Testis (tissue), 3 donors: ENCODE data around the gene RNU6-1. TPM values are rescaled to one million over a fixed set of nuclear protein-coding genes. Genes with fewer than 3 reads are reported as not detected.

Experiments
- DNase-seq: peaks from one replicate; pipeline ENCODE4 v3.0.0-alpha.2; 2019
- H3K27ac ChIP-seq, 2 donors: fragments of 200-600 bp; sonication (generic); one replicate each; pipeline ENCODE4 v1.5.1; 2019
- H3K27me3 ChIP-seq: fragments of 200-600 bp; sonication (generic); one replicate; pipeline ENCODE4 v1.5.1; 2019
- H3K36me3 ChIP-seq: fragments of 200-600 bp; sonication (generic); one replicate; pipeline ENCODE4 v1.5.1; 2017; ENCODE audit warnings: low read depth; ENCODE audit errors: missing control alignments
- H3K4me1 ChIP-seq: fragments of 200-600 bp; sonication (generic); one replicate; pipeline ENCODE4 v1.5.1; 2019
- H3K4me3 ChIP-seq, 2 donors: fragments of 200-600 bp; sonication (generic); one replicate each; pipeline ENCODE4 v1.5.1; 2017 to 2019
- H3K9me3 ChIP-seq: fragments of 200-600 bp; sonication (generic); one replicate; pipeline ENCODE4 v1.5.1; 2017
- CTCF ChIP-seq, 3 experiments: fragments of 450-650 bp in 2 of 3; fragments of 200-600 bp in 1 of 3; sonication (generic) in 1 of 3; IDR thresholded peaks; one replicate each; pipeline ENCODE4 v1.5.1; 2016 to 2019; ENCODE audit warnings: antibody characterized with exemption in 3 of 3, mild to moderate bottlenecking in 2 of 3, moderate library complexity in 1 of 3
- POLR2A ChIP-seq: fragments of 450-650 bp; IDR thresholded peaks from one replicate; pipeline ENCODE4 v1.6.1; 2017; ENCODE audit warnings: antibody characterized with exemption, mild to moderate bottlenecking, moderate library complexity
- WGBS, 2 donors: methylation state at CpG; one replicate each; pipeline ENCODE4 v1.1.5; 2018; 5-methylcytosine and 5-hydroxymethylcytosine counted together
- intact Hi-C: fragments of 100-400 bp; cut with DNase I; formaldehyde crosslinking; loops from one replicate; pipeline ENCODE4 v1.15.1; 2023; ENCODE audit warnings: low total_unique reads
- polyA plus RNA-seq: library from polyadenylated mRNA; stranded (reverse); fragments of 350-450 nt; fragmentation: Illumina TruSeq; extraction: RNeasy Lipid Tissue Mini Kit (QIAGEN cat#74804); gene quantifications from one replicate; pipeline ENCODE4 v1.2.3, GENCODE V29; 2014; ENCODE audit warnings: low read depth, low replicate concordance; ENCODE audit not compliant: insufficient read depth
- total RNA-seq, 2 donors: library from RNA; depleted of rRNA; stranded (reverse); fragments of >200 nt; gene quantifications; one replicate each; pipeline ENCODE4 v1.2.3, GENCODE V29; 2016

RNU6-1 gene
- total and polyA plus RNA-seq, 3 donors from 2014 or later = not detected

- no peaks in the 10 kb centered on the region for H3K36me3 ChIP-seq
- intact Hi-C loops = no loop called here
- DNase-seq = no peak
- no peaks in the 10 kb centered on the region for H3K4me1 ChIP-seq
- WGBS, 2 donors = 78 to 83% methylated on average over 7 to 11 of the region's 11 CpGs
- H3K9me3 ChIP-seq = no peaks in the 10 kb centered on the region
- H3K4me3 ChIP-seq = no peak overlapping the region
- H3K27ac ChIP-seq = no peak overlapping the region
- no peaks in the 10 kb centered on the region for H3K27me3 ChIP-seq
- TF ChIP-seq CTCF (IDR thresholded peaks at IDR 0.05) (no peak), POLR2A (no peak)
Measured at GRCh38 chr15:67812241-67812644, 27.6 kb downstream of the RNU6-1 start.

- H3K27me3 ChIP-seq = no peaks in the 10 kb centered on the region
- 65 to 86% methylated on average over 4 to 6 of the region's 6 CpGs for WGBS, 2 donors
- DNase-seq = no peak
- TF ChIP-seq CTCF (IDR thresholded peaks at IDR 0.05) (no peak), POLR2A (no peak)
- intact Hi-C loops = no loop called here
- no peak overlapping the region for H3K4me3 ChIP-seq
- no peaks in the 10 kb centered on the region for H3K4me1 ChIP-seq
- no peak overlapping the region for H3K27ac ChIP-seq
- H3K36me3 ChIP-seq = no peaks in the 10 kb centered on the region
- no peaks in the 10 kb centered on the region for H3K9me3 ChIP-seq
Measured at GRCh38 chr15:67809866-67810265, 30.0 kb downstream of the RNU6-1 start.

- Histone ChIP-seq H3K27me3 (no peaks in the 10 kb centered on the region), H3K36me3 (no peaks in the 10 kb centered on the region), H3K9me3 (no peaks in the 10 kb centered on the region), H3K4me1 (peaks cover 4% of the 10 kb centered on the region), H3K27ac (no peak overlapping the region), H3K4me3 (no peak overlapping the region)
- WGBS, 2 donors = 82 to 96% methylated on average over 4 to 5 of the region's 5 CpGs
- intact Hi-C loops = no loop called here
- no peak for TF ChIP-seq POLR2A
- no peak for TF ChIP-seq CTCF (IDR thresholded peaks at IDR 0.05)
- DNase-seq = no peak
Measured at GRCh38 chr15:67809441-67809840, 30.4 kb downstream of the RNU6-1 start.

GRCh38 chr15:67808821-67809220, 31.0 kb downstream of the RNU6-1 start:
- H3K27ac ChIP-seq = no peak overlapping the region
- intact Hi-C loops = no loop called here
- no peaks in the 10 kb centered on the region for H3K9me3 ChIP-seq
- no peaks in the 10 kb centered on the region for H3K27me3 ChIP-seq
- H3K36me3 ChIP-seq = no peaks in the 10 kb centered on the region
- TF ChIP-seq CTCF (IDR thresholded peaks at IDR 0.05) (no peak), POLR2A (no peak)
- H3K4me1 ChIP-seq = peaks cover 7% of the 10 kb centered on the region
- no peak for DNase-seq
- H3K4me3 ChIP-seq = no peak overlapping the region
- WGBS, 2 donors = 88 to 97% methylated on average over 7 of the region's 7 CpGs

GRCh38 chr15:67807836-67808235, 32.0 kb downstream of the RNU6-1 start:
- TF ChIP-seq CTCF (IDR thresholded peaks at IDR 0.05) (no peak), POLR2A (no peak)

More at GRCh38 chr15:67807836-67808235, 32.0 kb downstream of the RNU6-1 start:
- no peak for DNase-seq
- Histone ChIP-seq H3K4me1 (peaks cover 7% of the 10 kb centered on the region), H3K9me3 (no peaks in the 10 kb centered on the region), H3K27ac (no peak overlapping the region), H3K27me3 (no peaks in the 10 kb centered on the region), H3K4me3 (no peak overlapping the region), H3K36me3 (no peaks in the 10 kb centered on the region)
- intact Hi-C loops = no loop called here
- 91 to 100% methylated on average over 4 to 7 of the region's 7 CpGs for WGBS, 2 donors
